LNCAP (cell line): ENCODE measurements around the gene PFN2.

ENCODE experiments used
- CTCF ChIP-seq: fragments of 450-650 bp; IDR thresholded peaks from 2 replicates; pipeline ENCODE4 v1.5.1; 2017; ENCODE audit warnings: mild to moderate bottlenecking

The PFN2 gene

GRCh38 chr3:149970716-149971402, at the start of gene PFN2:
Gene PFN2, minus strand, starts transcription at chr3:149970895. Its CDS starts 39 bp downstream, at chr3:149970856.
- TF ChIP-seq CTCF, result no peak

- TF ChIP-seq CTCF, result no peak
Observed at GRCh38 chr3:150015901-150016300, 45.2 kb upstream of the PFN2 start.

DNA sequence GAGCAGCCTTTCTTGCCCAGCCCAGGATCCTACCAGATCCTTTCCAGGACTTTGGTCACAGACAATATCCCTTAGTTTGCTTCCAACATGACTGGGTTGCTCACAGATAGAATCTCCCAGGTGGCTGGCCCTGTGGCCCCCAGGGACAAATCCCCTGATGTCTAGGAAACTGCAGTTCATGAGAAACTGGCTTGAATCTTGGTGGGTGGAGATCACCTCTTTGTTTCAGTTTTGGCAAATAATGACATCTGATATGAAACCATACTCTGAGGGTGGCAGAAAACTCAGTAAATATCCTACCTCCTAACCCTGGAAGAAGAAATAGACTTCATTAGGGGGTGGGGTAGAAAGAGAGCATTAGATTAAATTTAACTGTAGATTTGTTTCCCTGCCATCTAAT, 44.1 kb upstream of the PFN2 start:
- no peak for TF ChIP-seq CTCF

GRCh38 chr3:150013801-150014200, 43.1 kb upstream of the PFN2 start:
- no peak for TF ChIP-seq CTCF

- no peak for TF ChIP-seq CTCF
Observed at GRCh38 chr3:150006794-150007193, 36.1 kb upstream of the PFN2 start.

GRCh38 chr3:150005243-150006112, 34.8 kb upstream of the PFN2 start:
- no peak for TF ChIP-seq CTCF

DNA sequence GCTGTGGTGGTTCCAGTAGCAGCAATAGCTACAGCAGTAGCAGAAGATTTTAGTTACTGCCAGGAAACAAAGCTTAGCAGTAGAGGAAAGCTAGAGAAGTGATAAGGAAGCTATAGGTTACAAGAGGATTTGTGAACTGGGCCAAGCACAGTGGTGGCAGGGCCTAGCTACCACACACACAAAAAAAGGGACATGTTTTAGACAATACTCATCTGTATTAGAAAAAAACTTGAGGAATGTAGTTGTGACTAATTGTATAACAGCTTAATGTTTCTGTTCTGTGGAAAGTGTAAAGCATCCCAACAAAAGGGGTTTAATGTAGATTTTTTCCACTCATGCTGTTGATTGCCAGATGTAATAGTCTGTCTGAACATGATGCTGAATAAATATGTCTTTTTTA, 29.9 kb upstream of the PFN2 start:
- TF ChIP-seq CTCF, result no peak
